Measurements from ENCODE around the gene BCL2L1. TPM values are rescaled to one million over a fixed set of nuclear protein-coding genes. Genes with fewer than 3 reads are reported as not detected.

BCL2L1 gene
- total RNA-seq, 1 donor from 2014 or later: 60.4 TPM

DNA sequence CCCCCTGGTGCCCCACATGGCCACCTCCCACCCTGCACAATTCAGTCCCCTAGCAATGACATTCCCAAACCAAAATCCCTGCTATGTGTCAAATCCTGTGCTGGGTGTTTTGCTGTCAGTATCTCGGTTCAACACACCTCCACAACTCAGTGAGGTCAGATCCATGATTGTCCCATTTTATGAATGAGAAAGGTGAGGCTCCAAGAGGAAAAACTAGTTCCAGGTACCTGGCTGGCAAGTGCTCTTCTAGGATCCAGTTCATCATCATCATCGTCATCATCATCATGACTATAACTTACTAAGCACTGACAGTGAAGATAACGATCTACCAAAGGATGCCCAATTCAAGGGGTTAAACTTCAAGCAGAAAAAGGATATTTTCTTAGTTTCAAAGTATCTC is 102.4 kb downstream of the BCL2L1 start:
- no peak for DNase-seq
- no peak overlapping the region for H3K4me3 Mint-ChIP-seq
- TF ChIP-seq, protein P1, sequence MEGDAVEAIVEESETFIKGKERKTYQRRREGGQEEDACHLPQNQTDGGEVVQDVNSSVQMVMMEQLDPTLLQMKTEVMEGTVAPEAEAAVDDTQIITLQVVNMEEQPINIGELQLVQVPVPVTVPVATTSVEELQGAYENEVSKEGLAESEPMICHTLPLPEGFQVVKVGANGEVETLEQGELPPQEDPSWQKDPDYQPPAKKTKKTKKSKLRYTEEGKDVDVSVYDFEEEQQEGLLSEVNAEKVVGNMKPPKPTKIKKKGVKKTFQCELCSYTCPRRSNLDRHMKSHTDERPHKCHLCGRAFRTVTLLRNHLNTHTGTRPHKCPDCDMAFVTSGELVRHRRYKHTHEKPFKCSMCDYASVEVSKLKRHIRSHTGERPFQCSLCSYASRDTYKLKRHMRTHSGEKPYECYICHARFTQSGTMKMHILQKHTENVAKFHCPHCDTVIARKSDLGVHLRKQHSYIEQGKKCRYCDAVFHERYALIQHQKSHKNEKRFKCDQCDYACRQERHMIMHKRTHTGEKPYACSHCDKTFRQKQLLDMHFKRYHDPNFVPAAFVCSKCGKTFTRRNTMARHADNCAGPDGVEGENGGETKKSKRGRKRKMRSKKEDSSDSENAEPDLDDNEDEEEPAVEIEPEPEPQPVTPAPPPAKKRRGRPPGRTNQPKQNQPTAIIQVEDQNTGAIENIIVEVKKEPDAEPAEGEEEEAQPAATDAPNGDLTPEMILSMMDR (IDR thresholded peaks at IDR 0.05): no peak
- no peak for ATAC-seq (ENCODE audit: low read depth)
- no peak overlapping the region for H3K27ac Mint-ChIP-seq
- H3K27me3 Mint-ChIP-seq: peaks cover 2% of the 10 kb centered on the region
- CTCF ChIA-PET: no interaction called here
- no peaks in the 10 kb centered on the region for H3K36me3 Mint-ChIP-seq (ENCODE audit: low read depth)
- POLR2A ChIA-PET: no interaction called here
- peaks cover 31% of the 10 kb centered on the region for H3K4me1 Mint-ChIP-seq
- H3K9me3 Mint-ChIP-seq: no peaks in the 10 kb centered on the region
- intact Hi-C loops (cut with micrococcal nuclease): no loop called here

DNA sequence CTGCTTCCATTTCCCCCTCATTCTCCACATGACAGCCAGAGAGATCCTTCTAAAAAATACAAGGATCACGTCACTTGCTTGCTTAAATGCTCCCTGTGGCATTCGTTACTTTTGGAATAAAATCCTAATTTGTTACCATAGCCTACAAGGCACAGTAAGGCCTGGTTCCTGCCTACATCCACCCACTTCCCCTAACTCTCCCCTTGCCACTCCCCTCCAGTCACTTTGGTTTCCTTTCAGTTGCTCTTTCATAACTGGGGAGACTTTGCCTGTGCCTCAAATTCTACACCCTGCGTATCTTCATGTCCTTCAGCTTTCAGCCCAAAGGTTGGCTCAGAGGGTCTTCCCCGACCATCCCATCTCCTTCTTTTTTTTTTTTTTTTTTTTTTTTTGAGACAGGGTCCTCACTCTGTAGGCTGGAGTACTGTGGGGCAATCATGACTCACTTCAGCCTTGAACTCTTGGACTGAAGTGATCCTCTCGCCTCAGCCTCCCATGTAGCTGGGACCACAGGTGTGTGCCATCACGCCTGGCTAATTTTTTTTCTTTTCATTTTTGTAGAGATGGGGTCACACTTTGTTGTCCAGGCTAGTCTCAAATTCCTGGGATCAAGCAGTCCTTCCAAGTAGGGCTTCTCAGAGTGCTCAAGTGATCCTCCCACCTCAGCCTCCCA is 105.1 kb downstream of the BCL2L1 start:
- intact Hi-C loops (cut with micrococcal nuclease): no loop called here
- Mint-ChIP-seq H3K36me3 (ENCODE audit: low read depth) (no peaks in the 10 kb centered on the region), H3K4me3 (no peak overlapping the region), H3K27ac (no peak overlapping the region), H3K9me3 (no peaks in the 10 kb centered on the region), H3K27me3 (peaks cover 2% of the 10 kb centered on the region), H3K4me1 (peaks cover 30% of the 10 kb centered on the region)
- no peak for DNase-seq
- ChIA-PET CTCF (interaction anchor here (1.2 kb wide), 1 partner anchor 58 kb away, joined by 4 read pairs; no protein-coding TSS in a partner anchor), POLR2A (interaction anchor here (0.7 kb wide), 1 partner anchor 81 kb away, joined by 6 read pairs; no protein-coding TSS in a partner anchor)
- TF ChIP-seq, protein P1 (IDR thresholded peaks at IDR 0.05): no peak
- no peak for ATAC-seq (ENCODE audit: low read depth)

DNA sequence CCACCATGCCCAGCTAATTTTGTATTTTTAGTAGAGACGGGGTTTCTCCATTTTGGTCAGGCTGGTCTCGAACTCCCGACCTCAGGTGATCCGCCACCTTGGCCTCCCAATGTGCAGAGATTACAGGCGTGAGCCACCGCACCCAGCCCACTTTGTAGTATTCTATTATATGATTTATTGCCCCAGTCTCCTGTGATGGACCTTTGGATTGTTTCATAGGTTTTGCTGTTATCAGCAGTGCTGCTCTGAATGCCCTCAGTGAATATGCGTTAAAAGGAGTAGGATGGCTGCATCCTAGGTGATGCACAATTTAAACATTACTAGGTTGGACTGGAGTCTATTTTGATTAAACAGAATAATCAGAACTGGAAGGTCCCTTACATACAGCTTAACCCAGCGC is 107.3 kb downstream of the BCL2L1 start:
- no peaks in the 10 kb centered on the region for H3K9me3 Mint-ChIP-seq
- peaks cover 12% of the 10 kb centered on the region for H3K4me1 Mint-ChIP-seq
- H3K4me3 Mint-ChIP-seq: no peak overlapping the region
- DNase-seq: no peak
- POLR2A ChIA-PET: no interaction called here
- no peak for ATAC-seq (ENCODE audit: low read depth)
- no peak overlapping the region for H3K27ac Mint-ChIP-seq
- intact Hi-C loops (cut with micrococcal nuclease): no loop called here
- peaks cover 4% of the 10 kb centered on the region for H3K27me3 Mint-ChIP-seq
- TF ChIP-seq, protein P1 (IDR thresholded peaks at IDR 0.05): no peak
- H3K36me3 Mint-ChIP-seq (ENCODE audit: low read depth): no peaks in the 10 kb centered on the region
- CTCF ChIA-PET: no interaction called here

Other genes with a start within 250 kb of the BCL2L1 start
- not detected in 2 replicates for gene DEFB124, start 247.7 kb downstream of the BCL2L1 start, total RNA-seq
- gene REM1, start 247.6 kb downstream of the BCL2L1 start, total RNA-seq: not detected in 2 replicates
- 77.5 and 90.9 TPM in 2 replicates for gene HM13, start 208.4 kb downstream of the BCL2L1 start, total RNA-seq
- 0.20 and 0.60 TPM in 2 replicates for gene ID1, start 117.6 kb downstream of the BCL2L1 start, total RNA-seq
- not detected in 2 replicates for gene COX4I2, start 85.0 kb downstream of the BCL2L1 start, total RNA-seq
- gene TPX2, start 16.4 kb upstream of the BCL2L1 start, total RNA-seq: 2.2 and 2.8 TPM in 2 replicates
- not detected in 2 replicates for gene MYLK2, start 96.5 kb upstream of the BCL2L1 start, total RNA-seq
- gene FOXS1, start 122.7 kb upstream of the BCL2L1 start, total RNA-seq: not detected in 2 replicates
- gene DUSP15, start 147.7 kb upstream of the BCL2L1 start, total RNA-seq: 25.0 and 26.9 TPM in 2 replicates
- 0.60 and 0.61 TPM in 2 replicates for gene TTLL9, start 147.8 kb upstream of the BCL2L1 start, total RNA-seq
- gene PDRG1, start 229.2 kb upstream of the BCL2L1 start, total RNA-seq: 16.4 and 18.7 TPM in 2 replicates
- gene XKR7, start 245.3 kb upstream of the BCL2L1 start, total RNA-seq: 0.04 and 0.12 TPM in 2 replicates

Data from activated B cell treated with CpG ODN at 0.5 μM for 24 hours (primary cell).